Breast epithelium (tissue), 4 donors: ENCODE results near the gene NES. TPM values are rescaled to one million over a fixed set of nuclear protein-coding genes. Genes with fewer than 3 reads are reported as not detected.

Experiments
- DNase-seq, 2 donors: peaks; one replicate each; pipeline ENCODE4 v3.0.0-alpha.2; 2019; ENCODE audit warnings: low spot score in 2 of 2
- H3K27ac ChIP-seq, 2 donors: fragments of 200-600 bp; sonication (generic) in 1 of 2; one replicate each; pipeline ENCODE4 v1.5.1; 2016 to 2019; ENCODE audit warnings: mild to moderate bottlenecking in 1 of 2
- H3K27me3 ChIP-seq, 2 donors: fragments of 200-600 bp; sonication (generic) in 1 of 2; one replicate each; pipeline versions ENCODE4 v1.5.1 to v1.6.0; 2017 to 2019; ENCODE audit warnings: control low read depth in 1 of 2, mild to moderate bottlenecking in 1 of 2
- H3K36me3 ChIP-seq: fragments of 200-600 bp; one replicate; pipeline ENCODE4 v1.5.1; 2019
- H3K4me1 ChIP-seq, 2 donors: fragments of 200-600 bp; sonication (generic); one replicate each; pipeline ENCODE4 v1.5.1; 2016 to 2019; ENCODE audit warnings: control low read depth in 1 of 2
- H3K4me3 ChIP-seq, 3 donors: fragments of 200-600 bp; sonication (generic); 1 replicate in 2 of 3; 2 replicates in 1 of 3; pipeline ENCODE4 v1.5.1; 2016 to 2019; ENCODE audit warnings: mild to moderate bottlenecking in 3 of 3, moderate library complexity in 2 of 3
- H3K9me3 ChIP-seq, 2 donors: fragments of 200-600 bp; sonication (generic) in 1 of 2; one replicate each; pipeline ENCODE4 v1.5.1; 2016 to 2019; ENCODE audit warnings: control low read depth in 1 of 2
- CTCF ChIP-seq, 3 donors: fragments of 450-650 bp; IDR thresholded peaks; one replicate each; pipeline ENCODE4 v1.5.1; 2016 to 2017; ENCODE audit warnings: antibody characterized with exemption in 3 of 3, mild to moderate bottlenecking in 3 of 3, moderate library complexity in 3 of 3
- POLR2A ChIP-seq: fragments of 450-650 bp; IDR thresholded peaks from one replicate; pipeline ENCODE4 v1.6.1; 2016; ENCODE audit warnings: antibody characterized with exemption, mild to moderate bottlenecking, moderate library complexity
- POLR2AphosphoS5 ChIP-seq, 3 donors: sonication (generic); formaldehyde crosslinking; IDR thresholded peaks; one replicate each; pipeline ENCODE4 v1.6.1; 2017; ENCODE audit warnings: antibody characterized with exemption in 3 of 3
- intact Hi-C: fragments of 100-400 bp; cut with DNase I; formaldehyde crosslinking; loops from one replicate; pipeline ENCODE4 v1.15.1; 2023; ENCODE audit warnings: low total_unique reads
- total RNA-seq, 3 donors: library from RNA; depleted of rRNA; stranded (reverse); fragments of >200 nt; gene quantifications; one replicate each; pipeline ENCODE4 v1.1.0, GENCODE V29; 2016

Gene NES
- total RNA-seq, 3 donors from 2014 or later, result 9.9 to 28.5 (median 14.9) TPM

- H3K27me3 ChIP-seq, result peaks cover 0 to 8% of the 10 kb centered on the region in 2 donors
- DNase-seq, result no peak
- H3K27ac ChIP-seq, result no peak overlapping the region
- TF ChIP-seq CTCF (IDR thresholded peaks at IDR 0.05) (no peak), POLR2AphosphoS5 (IDR thresholded peaks at IDR 0.05) (no peak), POLR2A (no peak)
- no peaks in the 10 kb centered on the region for H3K9me3 ChIP-seq
- no peak overlapping the region for H3K4me3 ChIP-seq
- intact Hi-C loops, result no loop called here
- H3K36me3 ChIP-seq, result no peaks in the 10 kb centered on the region
- H3K4me1 ChIP-seq, result peaks cover 3 to 20% of the 10 kb centered on the region in 2 donors
Measured at GRCh38 chr1:156643049-156643777, 34.0 kb downstream of the NES start.

- Histone ChIP-seq H3K4me3 (peak overlapping the region; percentile 24 to 62 (median 47)), H3K36me3 (no peaks in the 10 kb centered on the region), H3K27ac (no peak overlapping the region), H3K4me1 (peaks cover 3 to 20% of the 10 kb centered on the region in 2 donors), H3K27me3 (peaks cover 0 to 8% of the 10 kb centered on the region in 2 donors), H3K9me3 (no peaks in the 10 kb centered on the region)
- TF ChIP-seq POLR2AphosphoS5 (IDR thresholded peaks at IDR 0.05) (no peak), POLR2A (no peak), CTCF (IDR thresholded peaks at IDR 0.05) (no peak)
- intact Hi-C loops, result no loop called here
- DNase-seq, result no peak
Measured at GRCh38 chr1:156642265-156643048, 34.8 kb downstream of the NES start.

DNA sequence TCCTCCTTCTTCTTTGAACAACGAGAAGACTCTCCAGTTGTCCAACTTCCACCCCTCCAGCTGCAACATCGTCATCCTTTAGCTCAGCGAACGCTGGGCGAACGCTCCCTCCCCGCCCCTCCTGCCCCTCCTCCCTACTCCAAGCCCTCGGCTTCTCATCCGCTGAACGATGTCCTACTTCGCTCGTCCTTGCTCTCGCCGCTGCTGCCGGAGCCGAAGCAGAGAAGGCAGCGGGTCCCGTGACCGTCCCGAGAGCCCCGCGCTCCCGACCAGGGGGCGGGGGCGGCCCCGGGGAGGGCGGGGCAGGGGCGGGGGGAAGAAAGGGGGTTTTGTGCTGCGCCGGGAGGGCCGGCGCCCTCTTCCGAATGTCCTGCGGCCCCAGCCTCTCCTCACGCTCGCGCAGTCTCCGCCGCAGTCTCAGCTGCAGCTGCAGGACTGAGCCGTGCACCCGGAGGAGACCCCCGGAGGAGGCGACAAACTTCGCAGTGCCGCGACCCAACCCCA lies 35.4 kb downstream of the NES start, which contains the start of gene BCAN:
Gene BCAN (plus strand): TSS at position 357 of the 504 bp plus-strand sequence. CDS start 3,938 bp downstream, outside the sequence.
- TF ChIP-seq POLR2A, result no peak
- TF ChIP-seq CTCF (IDR thresholded peaks at IDR 0.05), result no peak
- no peak for TF ChIP-seq POLR2AphosphoS5 (IDR thresholded peaks at IDR 0.05)
- intact Hi-C loops, result no loop called here
- Histone ChIP-seq H3K9me3 (no peaks in the 10 kb centered on the region), H3K27me3 (peaks cover 0 to 8% of the 10 kb centered on the region in 2 donors), H3K4me3 (peak within 1 kb of the TSS; percentile 24 to 62 (median 47)), H3K36me3 (no peaks in the 10 kb centered on the region), H3K27ac (no peak within 1 kb of the TSS), H3K4me1 (peaks cover 3 to 20% of the 10 kb centered on the region in 2 donors)
- DNase-seq, result no peak

DNA sequence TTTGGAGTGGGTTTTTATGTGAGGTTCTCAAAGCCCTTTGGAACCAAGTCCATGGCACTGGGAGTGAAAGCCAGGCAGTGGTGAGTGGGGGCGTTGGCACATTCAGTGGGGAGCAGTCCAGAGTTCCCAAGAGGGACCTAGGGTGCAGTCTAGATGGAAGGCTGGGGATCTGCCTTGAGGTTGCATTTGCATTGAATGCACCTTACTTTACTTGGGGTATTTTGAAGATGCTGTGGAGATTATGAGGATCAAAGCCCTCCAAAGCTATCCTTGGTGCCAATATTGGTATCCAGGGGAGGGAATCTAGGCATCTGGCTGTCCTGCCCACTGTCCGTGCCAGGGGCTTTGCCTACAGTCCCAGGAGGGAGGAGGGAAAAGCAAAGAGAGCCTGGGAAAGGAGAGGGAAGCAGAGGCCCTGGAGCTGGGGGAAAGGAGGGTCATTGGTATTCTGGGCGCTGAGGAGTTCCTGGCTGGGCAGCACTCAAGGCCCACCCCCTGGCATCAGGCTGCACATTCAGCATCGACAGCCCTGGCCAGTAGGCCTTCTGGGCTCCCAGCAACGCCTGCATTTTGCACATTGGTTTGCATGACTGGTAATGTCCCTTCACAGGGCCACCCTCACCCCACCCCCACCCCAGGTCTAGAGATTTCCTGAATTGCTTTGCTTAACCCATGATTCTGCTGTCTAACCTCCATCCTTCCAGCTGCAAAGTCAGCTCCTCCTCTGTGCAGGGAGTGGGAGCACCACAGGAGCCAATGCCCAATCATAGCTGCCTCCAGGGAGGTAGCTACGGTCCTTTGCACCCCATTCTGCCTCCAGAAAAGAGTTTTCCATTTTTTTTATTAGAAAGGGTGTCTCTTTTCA lies 36.1 kb downstream of the NES start:
- Histone ChIP-seq H3K36me3 (no peaks in the 10 kb centered on the region), H3K4me3 (peak overlapping the region in 2 of 3 donors; percentile 47 to 62), H3K27ac (no peak overlapping the region), H3K9me3 (no peaks in the 10 kb centered on the region), H3K27me3 (peaks cover 0 to 8% of the 10 kb centered on the region in 2 donors), H3K4me1 (peaks cover 3 to 20% of the 10 kb centered on the region in 2 donors)
- TF ChIP-seq POLR2AphosphoS5 (IDR thresholded peaks at IDR 0.05) (no peak), POLR2A (no peak), CTCF (IDR thresholded peaks at IDR 0.05) (no peak)
- intact Hi-C loops, result no loop called here
- no peak for DNase-seq
